Activated naive CD4-positive, alpha-beta T cell treated with anti-CD3 and anti-CD28 coated beads for 36 hours (primary cell): ENCODE results near the gene SPART. TPM values are rescaled to one million over a fixed set of nuclear protein-coding genes. Genes with fewer than 3 reads are reported as not detected.

ENCODE experiments used
- CTCF ChIA-PET: fragments of 350-600 bp; sonication (Branson Sonifier 250); formaldehyde crosslinking; loops from one replicate; lab custom pipeline; 2021; ENCODE audit warnings: antibody characterized with exemption; lab: Charles Lee
- DNase-seq: peaks from one replicate; pipeline ENCODE4 v3.0.0-alpha.2; 2020
- H3K27ac Mint-ChIP-seq: one replicate; pipeline ENCODE4 v1.8.0; 2021; ENCODE audit warnings: mild to moderate bottlenecking, mixed read lengths
- H3K27me3 Mint-ChIP-seq: one replicate; pipeline ENCODE4 v1.8.0; 2021; ENCODE audit warnings: low read depth, mixed read lengths
- H3K36me3 Mint-ChIP-seq: one replicate; pipeline ENCODE4 v1.8.0; 2021; ENCODE audit warnings: low read depth, mixed read lengths
- H3K4me1 Mint-ChIP-seq: one replicate; pipeline ENCODE4 v1.8.0; 2021; ENCODE audit warnings: low read depth, mixed read lengths
- H3K4me3 Mint-ChIP-seq: one replicate; pipeline ENCODE4 v1.8.0; 2021; ENCODE audit warnings: mild to moderate bottlenecking, moderate library complexity, mixed read lengths
- H3K9me3 Mint-ChIP-seq: one replicate; pipeline ENCODE4 v1.8.0; 2021; ENCODE audit warnings: mixed read lengths
- intact Hi-C: fragments of 100-400 bp; cut with micrococcal nuclease; formaldehyde crosslinking; loops from one replicate; pipeline ENCODE4 v1.15.1; 2023
- total RNA-seq, 2 experiments: library from RNA; stranded (reverse); gene quantifications; one replicate each; pipeline ENCODE4 v1.2.3, GENCODE V29; 2021

Gene SPART
- total RNA-seq, 2 experiments from 2014 or later = 12.5 to 17.0 TPM

- no peak overlapping the region for H3K27ac Mint-ChIP-seq
- no peak for DNase-seq
- no peaks in the 10 kb centered on the region for H3K4me1 Mint-ChIP-seq
- CTCF ChIA-PET = no interaction called here
- H3K36me3 Mint-ChIP-seq = no peaks in the 10 kb centered on the region
- no peaks in the 10 kb centered on the region for H3K9me3 Mint-ChIP-seq
- no peak overlapping the region for H3K4me3 Mint-ChIP-seq
- intact Hi-C loops = no loop called here
- peaks cover 6% of the 10 kb centered on the region for H3K27me3 Mint-ChIP-seq
These were observed 85.2 kb downstream of the SPART start for GRCh38 chr13:36261011-36261410.

DNA sequence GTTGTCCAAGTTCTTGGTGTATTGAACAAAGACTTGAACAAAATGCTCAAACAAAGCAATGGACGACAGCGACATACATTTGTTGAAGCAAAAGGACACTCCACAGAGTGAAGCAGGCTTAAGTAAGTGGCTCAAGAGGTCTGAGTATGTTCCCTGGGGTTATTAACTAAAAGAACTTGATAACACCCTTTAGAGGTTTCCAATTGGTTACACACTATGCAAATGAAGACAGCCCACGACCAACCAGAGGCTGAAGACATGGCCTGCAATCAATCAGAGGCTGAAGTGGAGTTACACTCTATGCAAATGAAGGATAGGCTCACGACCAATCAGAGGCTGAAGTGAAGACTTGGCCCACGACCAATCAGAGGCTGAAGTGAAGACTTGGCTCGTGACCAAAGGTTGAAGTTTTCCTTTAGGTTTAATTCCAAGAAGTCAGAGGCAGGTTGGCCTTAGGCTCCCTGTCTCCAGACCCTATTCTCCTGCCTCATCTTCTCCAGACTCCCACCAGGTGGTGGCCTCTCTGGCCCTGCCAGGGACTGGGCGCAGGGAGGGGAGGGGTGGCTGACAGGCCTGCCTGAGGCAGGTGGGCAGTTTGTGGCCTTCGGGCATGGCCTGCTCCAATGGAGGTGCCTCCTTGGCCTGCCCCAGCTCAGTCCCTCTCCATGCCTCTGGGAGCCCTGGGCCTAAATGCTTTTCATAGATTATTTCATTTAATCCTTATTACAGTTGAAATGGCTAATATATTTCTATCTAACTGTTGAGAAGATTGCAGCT is 86.6 kb downstream of the SPART start:
- H3K27me3 Mint-ChIP-seq = peaks cover 6% of the 10 kb centered on the region

GRCh38 chr13:36258831-36259230 is 87.4 kb downstream of the SPART start:
- Mint-ChIP-seq H3K9me3 (no peaks in the 10 kb centered on the region), H3K4me1 (no peaks in the 10 kb centered on the region), H3K27me3 (peaks cover 6% of the 10 kb centered on the region), H3K27ac (no peak overlapping the region), H3K36me3 (no peaks in the 10 kb centered on the region), H3K4me3 (no peak overlapping the region)
- no peak for DNase-seq
- CTCF ChIA-PET = interaction anchor here (0.6 kb wide), 1 partner anchor 1805 kb away, joined by 3 read pairs; no protein-coding TSS in a partner anchor
- intact Hi-C loops = no loop called here

More for the DNA sequence above, 86.6 kb downstream of the SPART start:
- Mint-ChIP-seq H3K9me3 (no peaks in the 10 kb centered on the region), H3K4me1 (no peaks in the 10 kb centered on the region), H3K4me3 (no peak overlapping the region), H3K27ac (no peak overlapping the region), H3K36me3 (no peaks in the 10 kb centered on the region)
- CTCF ChIA-PET = interaction anchor here (0.6 kb wide), 1 partner anchor 1804 kb away, joined by 3 read pairs; no protein-coding TSS in a partner anchor
- no peak for DNase-seq
- intact Hi-C loops = no loop called here

Other genes with a start within 250 kb of the SPART start
- gene DCLK1, start 215.0 kb downstream of the SPART start, total RNA-seq = not detected
- gene SOHLH2, start 131.8 kb downstream of the SPART start, total RNA-seq = not detected
- gene CCDC169, start 48.6 kb downstream of the SPART start, total RNA-seq = 1 to 10 TPM in 1 of 2 experiments, under 1 TPM in 1; 0.50 to 1.0 TPM
- under 1 TPM; 0.17 to 0.59 TPM for gene CCNA1, start 86.1 kb upstream of the SPART start, total RNA-seq